GM12878 (cell line): Measurements from ENCODE around the gene CCDC138. TPM values are rescaled to one million over a fixed set of nuclear protein-coding genes. Genes with fewer than 3 reads are reported as not detected.

Experiments used
- ATAC-seq: fragments of 200-7000 bp; cut with Tn5 transposase; 3 replicates; pipeline ENCODE4 v1.9.1; 2020; ENCODE audit warnings: mild to moderate bottlenecking, moderate library complexity
- BruUV-seq: library from RNA; stranded (reverse); fragments of 400-500 nt; replicated peaks from 2 replicates; lab custom pipeline; 2021; lab: Mats Ljungman, UMichigan
- CTCF ChIA-PET: fragments of 300-600 bp; sonication (Branson Sonifier 250); formaldehyde crosslinking; extraction: SDS; loops from one replicate; lab custom pipeline; 2021; ENCODE audit warnings: inconsistent platforms; lab: Yijun Ruan, JAX
- POLR2A ChIA-PET: fragments of 350-600 bp; formaldehyde crosslinking; extraction: SDS; loops from one replicate; lab custom pipeline; 2021; ENCODE audit warnings: inconsistent platforms; lab: Charles Lee
- RAD21 ChIA-PET: fragments of 300-600 bp; sonication (Branson Sonifier 250); formaldehyde crosslinking; loops from one replicate; lab custom pipeline; 2023; ENCODE audit warnings: antibody characterized with exemption; ENCODE audit not compliant: unreplicated experiment; lab: Charles Lee
- SMC1A ChIA-PET: fragments of 300-600 bp; sonication (Branson Sonifier 250); formaldehyde crosslinking; loops from one replicate; lab custom pipeline; 2023; ENCODE audit not compliant: unreplicated experiment, uncharacterized antibody; lab: Charles Lee
- DNase-seq: peaks from one replicate; pipeline ENCODE4 v3.0.0-alpha.2; 2011; ENCODE audit warnings: low read depth, low spot score
- FAIRE-seq: peaks from 3 replicates; lab custom pipeline; 2011; peaks lifted over from hg19 to GRCh38; lab: Jason Lieb, UNC
- H2AFZ ChIP-seq: 2 replicates; pipeline ENCODE4 v1.6.0; 2011; ENCODE audit warnings: low read depth, low read length, control low read depth; ENCODE audit not compliant: control insufficient read depth
- H3K27ac ChIP-seq: 2 replicates; pipeline ENCODE4 v1.5.1; 2011; ENCODE audit warnings: control low read depth; ENCODE audit not compliant: control insufficient read depth, insufficient read depth
- H3K27me3 ChIP-seq, 2 experiments: replicated peaks in 1 of 2; 2 replicates each; pipeline versions ENCODE4 v1.6.0 to v1.6.1; 2011; ENCODE audit warnings: low read length in 1 of 2; ENCODE audit not compliant: control insufficient read depth in 2 of 2, insufficient read depth in 2 of 2
- H3K36me3 ChIP-seq, 2 experiments: 2 replicates each; pipeline ENCODE4 v1.5.1; 2011; ENCODE audit warnings: low read length in 1 of 2; ENCODE audit not compliant: control insufficient read depth in 2 of 2, insufficient read depth in 2 of 2
- H3K4me1 ChIP-seq: 2 replicates; pipeline ENCODE4 v1.6.1; 2011; ENCODE audit warnings: mild to moderate bottlenecking, low read length, moderate library complexity, mixed read lengths; ENCODE audit not compliant: control insufficient read depth, insufficient read depth
- H3K4me2 ChIP-seq: 2 replicates; pipeline ENCODE4 v1.6.0; 2011; ENCODE audit warnings: control low read depth; ENCODE audit not compliant: control insufficient read depth, insufficient read depth
- H3K4me3 ChIP-seq: fragments of 200-600 bp; sonication (generic); 2 replicates; pipeline ENCODE4 v1.5.1; 2016
- H3K79me2 ChIP-seq: 2 replicates; pipeline ENCODE4 v1.6.0; 2011; ENCODE audit warnings: low read length; ENCODE audit not compliant: control insufficient read depth, insufficient read depth
- H3K9ac ChIP-seq: 2 replicates; pipeline ENCODE4 v1.8.0; 2011; ENCODE audit warnings: low read length, control low read depth, mixed read lengths; ENCODE audit not compliant: control insufficient read depth, insufficient read depth
- H3K9me3 ChIP-seq: replicated peaks from 3 replicates; pipeline ENCODE4 v1.5.1; 2011; ENCODE audit warnings: mild to moderate bottlenecking, low read length; ENCODE audit not compliant: control insufficient read depth, insufficient read depth
- H4K20me1 ChIP-seq: 2 replicates; pipeline ENCODE4 v1.6.0; 2011; ENCODE audit not compliant: control insufficient read depth, insufficient read depth
- ATF2 ChIP-seq: IDR thresholded peaks from 2 replicates; pipeline ENCODE4 v1.6.1; 2012; ENCODE audit warnings: low read length, inconsistent platforms
- BCLAF1 ChIP-seq: fragments of 450-650 bp; IDR thresholded peaks from 2 replicates; pipeline ENCODE4 v1.6.1; 2017; ENCODE audit warnings: antibody characterized with exemption, mild to moderate bottlenecking, moderate library complexity
- EP300 ChIP-seq, 2 experiments: fragments of 150-350 bp in 1 of 2; IDR thresholded peaks; 2 replicates each; pipeline ENCODE4 v1.6.1; 2011 to 2012; ENCODE audit warnings: low read depth in 2 of 2, low read length in 2 of 2, borderline replicate concordance in 1 of 2, improper control_type of control experiment in 1 of 2, inconsistent platforms in 1 of 2; ENCODE audit not compliant: control insufficient read depth in 1 of 2
- KAT2A ChIP-seq: conservative IDR thresholded peaks from 2 replicates; pipeline ENCODE4 v1.6.1; 2011; ENCODE audit warnings: low read depth, low read length; ENCODE audit not compliant: control insufficient read depth
- MEF2A ChIP-seq: IDR thresholded peaks from 2 replicates; pipeline ENCODE4 v1.6.1; 2011; ENCODE audit warnings: low read depth, mild to moderate bottlenecking, low read length, moderate library complexity; ENCODE audit not compliant: insufficient read depth
- MEF2B ChIP-seq: fragments of 450-650 bp; IDR thresholded peaks from 2 replicates; pipeline ENCODE4 v1.6.1; 2018; ENCODE audit warnings: mild to moderate bottlenecking, moderate library complexity; ENCODE audit not compliant: partially characterized antibody, poor library complexity, severe bottlenecking
- RAD21 ChIP-seq: IDR thresholded peaks from 2 replicates; pipeline ENCODE4 v1.6.1; 2011; ENCODE audit warnings: mild to moderate bottlenecking, low read depth, low read length, moderate library complexity; ENCODE audit not compliant: insufficient read depth
- SMAD5 ChIP-seq: IDR thresholded peaks from 2 replicates; pipeline ENCODE4 v1.6.1; 2016; ENCODE audit warnings: antibody characterized with exemption, low read depth
- TCF7 ChIP-seq: IDR thresholded peaks from 2 replicates; pipeline ENCODE4 v1.6.1; 2014; ENCODE audit warnings: antibody characterized with exemption, borderline replicate concordance
- ZNF217 ChIP-seq: fragments of 450-650 bp; IDR thresholded peaks from 2 replicates; pipeline ENCODE4 v1.6.1; 2017; ENCODE audit warnings: antibody characterized with exemption, mild to moderate bottlenecking
- WGBS: methylation state at CpG from one replicate; pipeline ENCODE4 v1.1.6; 2016; ENCODE audit warnings: low lambda C conversion rate; ENCODE audit not compliant: insufficient replicate concordance, insufficient coverage; ENCODE audit errors: missing lambda C conversion rate; 5-methylcytosine and 5-hydroxymethylcytosine counted together
- in situ Hi-C: fragments of 300-500 bp; cut with MboI; formaldehyde crosslinking; loops from 9 replicates; pipeline ENCODE4 v1.14.3; 2018; ENCODE audit warnings: mixed read lengths
- intact Hi-C: fragments of 100-400 bp; cut with micrococcal nuclease; formaldehyde crosslinking; loops from one replicate; pipeline ENCODE4 v1.14.2; 2022; ENCODE audit not compliant: unreplicated experiment
- polyA plus RNA-seq, 11 experiments: library from polyadenylated mRNA; depleted of rRNA in 4 of 11; unstranded in 6 of 11; stranded (reverse) in 5 of 11; fragments of >200 nt; fragmentation: Nextera tagmentation in 4 of 11; fragmentation: Illumina TruSeq in 1 of 11; extraction: Ambion mirVana in 4 of 11; extraction: Trizol in 1 of 11; gene quantifications; 1 replicate in 1 of 11; 2 replicates in 10 of 11; pipeline versions ENCODE4 v1.2.1 to v1.2.3, GENCODE V29; 2011 to 2016; ENCODE audit warnings: inconsistent platforms in 2 of 11, missing spikeins in 2 of 11, low read depth in 1 of 11
- total RNA-seq, 4 experiments: library from RNA; depleted of rRNA in 3 of 4; stranded (reverse); fragments of >200 nt in 3 of 4; fragmentation: Illumina TruSeq in 1 of 4; extraction: Trizol in 1 of 4; gene quantifications; 2 replicates each; pipeline versions ENCODE4 v1.2.1 to v1.2.3, GENCODE V29; 2013 to 2021

CCDC138 gene
- total and polyA plus RNA-seq, 10 of the 15 experiments (the other 5 are each of a cell fraction or from before 2014, with no cell fraction given), result 7.9 to 19.4 (median 13.0) TPM

- 100% methylated on average over 1 of the region's 1 CpG for WGBS
- Histone ChIP-seq H3K9ac (no peak overlapping the region), H3K4me1 (no peaks in the 10 kb centered on the region), H3K9me3 (no peaks in the 10 kb centered on the region), H4K20me1 (no peaks in the 10 kb centered on the region), H3K79me2 (no peaks in the 10 kb centered on the region), H3K27ac (no peak overlapping the region), H3K4me3 (no peak overlapping the region), H3K4me2 (no peak overlapping the region), H2AFZ (no peak overlapping the region), H3K27me3 (no peaks in the 10 kb centered on the region), H3K36me3 (peaks cover 0 to 1% of the 10 kb centered on the region in 2 experiments; a peak in 2 of 4 replicates)
- FAIRE-seq (no peak), DNase-seq (no peak), ATAC-seq (no peak)
- ChIA-PET SMC1A (interaction anchor here (0.8 to 1.3 kb wide), 4 partner anchors 10 to 78 kb away, joined by 3 to 5 read pairs (median 5); partner anchors contain the start of gene CCDC138), POLR2A (no interaction called here), RAD21 (interaction anchor here (1.3 kb wide), 2 partner anchors 20 to 65 kb away, joined by 3 to 4 read pairs; no protein-coding TSS in a partner anchor), CTCF (interaction anchor here (0.7 to 1.5 kb wide), 3 partner anchors 13 to 656 kb away, joined by 3 to 5 read pairs (median 3); no protein-coding TSS in a partner anchor)
- in situ Hi-C loops, result no loop called here
- TF ChIP-seq BCLAF1 (no peak), ZNF217 (no peak), RAD21 (no peak), TCF7 (no peak), ATF2 (no peak), EP300 (IDR thresholded peaks at IDR 0.05; ENCODE audit: borderline replicate concordance in 1 of 2, control insufficient read depth in 1 of 2, low read depth in 2 of 2, low read length in 2 of 2) (no peak), SMAD5 (no peak), MEF2A (no peak), KAT2A (no peak), MEF2B (no peak)
- BruUV-seq, result no TSS peak
- intact Hi-C loops, result no loop called here
Measured at GRCh38 chr2:108854484-108854883, 67.9 kb downstream of the CCDC138 start.
